ENCODE measurements around the gene BRIP1. TPM values are rescaled to one million over a fixed set of nuclear protein-coding genes. Genes with fewer than 3 reads are reported as not detected.
"Not testable (repeated sequence)": the region's sequence is repeated elsewhere in the genome, so short reads cannot be mapped to it uniquely, and the experiment has no call there.

Gene BRIP1
- total RNA-seq, 1 donor from 2014 or later = 6.4 TPM

DNA sequence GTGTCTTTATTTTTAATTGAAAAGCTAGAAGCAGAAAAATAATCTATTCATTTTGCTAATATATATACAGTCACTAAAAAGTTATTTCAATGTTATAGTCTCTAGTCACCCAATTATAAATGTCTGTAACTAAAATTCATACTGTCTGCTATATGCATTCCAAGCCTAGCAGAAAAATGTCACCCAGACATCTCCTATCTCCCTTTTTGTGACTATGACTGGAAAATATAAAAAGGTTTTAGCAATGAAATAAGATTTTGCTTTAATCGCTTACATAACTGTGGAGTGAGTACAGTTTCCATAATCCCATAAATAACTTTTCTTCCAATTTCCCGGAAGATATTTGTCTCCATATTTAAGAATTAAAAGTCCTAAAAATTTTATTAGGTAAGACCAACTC lies 88.6 kb downstream of the BRIP1 start:
- Histone ChIP-seq H2AFZ (ENCODE audit: low read depth, low read length) (no peak overlapping the region), H3K9me3 (ENCODE audit: insufficient read depth, low read depth, low read length) (peaks cover 2% of the 10 kb centered on the region), H3K4me2 (ENCODE audit: low read length) (no peak overlapping the region), H3K27ac (ENCODE audit: low read depth, low read length) (no peak overlapping the region), H3K9ac (ENCODE audit: low read length) (no peak overlapping the region), H4K20me1 (ENCODE audit: insufficient read depth, low read length) (no peaks in the 10 kb centered on the region), H3K4me3 (ENCODE audit: insufficient read depth, low read depth, low read length) (no peak overlapping the region), H3K27me3 (ENCODE audit: insufficient read depth, low read length) (no peaks in the 10 kb centered on the region), H3K4me1 (ENCODE audit: insufficient read depth, low read length) (no peaks in the 10 kb centered on the region), H3K36me3 (ENCODE audit: insufficient read depth, low read length) (no peaks in the 10 kb centered on the region), H3K79me2 (ENCODE audit: insufficient read depth, low read length) (peaks cover 4% of the 10 kb centered on the region)
- Mint-ChIP-seq H3K27me3 (ENCODE audit: low read depth, unreplicated experiment) (no peaks in the 10 kb centered on the region), H3K4me3 (ENCODE audit: unreplicated experiment) (no peak overlapping the region), H3K4me1 (ENCODE audit: low read depth, unreplicated experiment) (no peaks in the 10 kb centered on the region), H3K27ac (ENCODE audit: unreplicated experiment) (no peak overlapping the region), H3K36me3 (ENCODE audit: low read depth, unreplicated experiment) (peaks cover 2% of the 10 kb centered on the region), H3K9me3 (ENCODE audit: unreplicated experiment) (peaks cover 8% of the 10 kb centered on the region)
- no peak for FAIRE-seq
- DNase-seq (ENCODE audit: low read depth) = no peak
- no peak for TF ChIP-seq EZH2 (IDR thresholded peaks at IDR 0.05; ENCODE audit: insufficient read depth, low read length)
- TF ChIP-seq, protein P1, sequence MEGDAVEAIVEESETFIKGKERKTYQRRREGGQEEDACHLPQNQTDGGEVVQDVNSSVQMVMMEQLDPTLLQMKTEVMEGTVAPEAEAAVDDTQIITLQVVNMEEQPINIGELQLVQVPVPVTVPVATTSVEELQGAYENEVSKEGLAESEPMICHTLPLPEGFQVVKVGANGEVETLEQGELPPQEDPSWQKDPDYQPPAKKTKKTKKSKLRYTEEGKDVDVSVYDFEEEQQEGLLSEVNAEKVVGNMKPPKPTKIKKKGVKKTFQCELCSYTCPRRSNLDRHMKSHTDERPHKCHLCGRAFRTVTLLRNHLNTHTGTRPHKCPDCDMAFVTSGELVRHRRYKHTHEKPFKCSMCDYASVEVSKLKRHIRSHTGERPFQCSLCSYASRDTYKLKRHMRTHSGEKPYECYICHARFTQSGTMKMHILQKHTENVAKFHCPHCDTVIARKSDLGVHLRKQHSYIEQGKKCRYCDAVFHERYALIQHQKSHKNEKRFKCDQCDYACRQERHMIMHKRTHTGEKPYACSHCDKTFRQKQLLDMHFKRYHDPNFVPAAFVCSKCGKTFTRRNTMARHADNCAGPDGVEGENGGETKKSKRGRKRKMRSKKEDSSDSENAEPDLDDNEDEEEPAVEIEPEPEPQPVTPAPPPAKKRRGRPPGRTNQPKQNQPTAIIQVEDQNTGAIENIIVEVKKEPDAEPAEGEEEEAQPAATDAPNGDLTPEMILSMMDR (IDR thresholded peaks at IDR 0.05; ENCODE audit: insufficient read depth, low read depth, low read length) = no peak

DNA sequence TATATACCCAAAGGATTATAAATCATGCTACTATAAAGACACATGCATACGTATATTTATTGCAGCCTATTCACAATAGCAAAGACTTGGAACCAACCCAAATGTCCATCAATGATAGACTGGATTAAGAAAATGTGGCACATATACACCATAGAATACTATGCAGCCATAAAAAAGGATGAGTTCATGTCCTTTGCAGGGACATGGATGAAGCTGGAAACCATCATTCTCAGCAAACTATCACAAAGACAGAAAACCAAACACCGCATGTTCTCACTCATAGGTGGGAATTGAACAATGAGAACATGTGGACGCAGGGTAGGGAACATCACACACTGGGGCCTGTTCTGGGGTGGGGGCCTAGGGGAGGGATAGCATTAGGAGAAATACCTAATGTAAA lies 89.2 kb downstream of the BRIP1 start:
- not testable (repeated sequence) for FAIRE-seq; H3K27ac ChIP-seq (ENCODE audit: low read depth, low read length); H3K4me1 ChIP-seq (ENCODE audit: insufficient read depth, low read length); H3K36me3 Mint-ChIP-seq (ENCODE audit: low read depth, unreplicated experiment); H3K27ac Mint-ChIP-seq (ENCODE audit: unreplicated experiment); H3K27me3 Mint-ChIP-seq (ENCODE audit: low read depth, unreplicated experiment); H3K9me3 ChIP-seq (ENCODE audit: insufficient read depth, low read depth, low read length); H3K9ac ChIP-seq (ENCODE audit: low read length); H3K4me3 Mint-ChIP-seq (ENCODE audit: unreplicated experiment); DNase-seq (ENCODE audit: low read depth); H3K4me1 Mint-ChIP-seq (ENCODE audit: low read depth, unreplicated experiment); H3K27me3 ChIP-seq (ENCODE audit: insufficient read depth, low read length); H3K4me3 ChIP-seq (ENCODE audit: insufficient read depth, low read depth, low read length); H3K36me3 ChIP-seq (ENCODE audit: insufficient read depth, low read length); H3K4me2 ChIP-seq (ENCODE audit: low read length); H4K20me1 ChIP-seq (ENCODE audit: insufficient read depth, low read length); H3K9me3 Mint-ChIP-seq (ENCODE audit: unreplicated experiment); H2AFZ ChIP-seq (ENCODE audit: low read depth, low read length); H3K79me2 ChIP-seq (ENCODE audit: insufficient read depth, low read length)

DNA sequence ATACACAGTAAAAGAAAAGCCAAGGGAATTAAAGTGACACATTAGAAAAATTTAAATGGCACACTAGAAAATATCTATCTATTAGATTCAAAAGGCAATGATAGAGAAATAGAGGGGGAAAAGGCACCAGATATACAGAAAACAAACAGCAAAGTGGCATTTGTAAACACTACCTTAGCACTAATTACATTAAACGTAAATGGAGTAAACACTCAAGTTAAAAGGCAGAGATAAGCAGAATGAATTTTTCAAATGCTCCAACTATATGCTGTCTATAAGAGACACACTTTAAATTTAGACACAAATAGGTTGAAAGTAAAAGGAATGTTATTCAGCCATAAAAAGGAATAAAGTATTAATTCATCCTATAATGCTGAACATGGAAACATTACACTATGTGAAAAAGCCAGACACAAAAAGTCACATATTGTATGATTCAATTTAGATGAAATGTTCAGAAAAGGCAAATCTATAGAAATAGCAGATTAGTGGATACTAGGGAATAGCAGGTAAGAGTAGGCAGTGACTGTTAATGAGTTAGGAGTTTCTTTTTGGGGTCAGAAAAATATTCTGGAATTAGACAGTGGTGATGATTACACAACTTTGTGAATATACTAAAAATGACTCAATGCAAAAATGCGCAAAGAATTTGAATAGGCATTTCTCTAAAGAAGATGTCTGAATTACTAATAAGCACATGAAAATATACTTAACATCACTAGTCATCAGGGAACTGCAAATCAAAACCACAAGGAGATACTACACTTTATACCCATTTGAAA lies 92.4 kb downstream of the BRIP1 start:
- no peaks in the 10 kb centered on the region for H3K27me3 Mint-ChIP-seq (ENCODE audit: low read depth, unreplicated experiment)

More for the DNA sequence above, 92.4 kb downstream of the BRIP1 start:
- Histone ChIP-seq H3K4me1 (ENCODE audit: insufficient read depth, low read length) (no peaks in the 10 kb centered on the region), H2AFZ (ENCODE audit: low read depth, low read length) (no peak overlapping the region), H3K27ac (ENCODE audit: low read depth, low read length) (no peak overlapping the region), H3K79me2 (ENCODE audit: insufficient read depth, low read length) (peaks cover 4% of the 10 kb centered on the region), H3K27me3 (ENCODE audit: insufficient read depth, low read length) (no peaks in the 10 kb centered on the region), H3K36me3 (ENCODE audit: insufficient read depth, low read length) (no peaks in the 10 kb centered on the region), H3K4me3 (ENCODE audit: insufficient read depth, low read depth, low read length) (no peak overlapping the region), H4K20me1 (ENCODE audit: insufficient read depth, low read length) (no peaks in the 10 kb centered on the region), H3K9ac (ENCODE audit: low read length) (no peak overlapping the region), H3K9me3 (ENCODE audit: insufficient read depth, low read depth, low read length) (peaks cover 2% of the 10 kb centered on the region), H3K4me2 (ENCODE audit: low read length) (no peak overlapping the region)
- DNase-seq (ENCODE audit: low read depth) = peak; percentile 79
- Mint-ChIP-seq H3K36me3 (ENCODE audit: low read depth, unreplicated experiment) (peaks cover 2% of the 10 kb centered on the region), H3K9me3 (ENCODE audit: unreplicated experiment) (peaks cover 8% of the 10 kb centered on the region), H3K4me1 (ENCODE audit: low read depth, unreplicated experiment) (no peaks in the 10 kb centered on the region), H3K4me3 (ENCODE audit: unreplicated experiment) (no peak overlapping the region), H3K27ac (ENCODE audit: unreplicated experiment) (no peak overlapping the region)
- no peak for TF ChIP-seq EZH2 (IDR thresholded peaks at IDR 0.05; ENCODE audit: insufficient read depth, low read length)
- peak; percentile 49 for FAIRE-seq
